ENCODE measurements around the gene REC8.

GRCh38 chr14:24197056-24197450 is 25.2 kb downstream of the REC8 start:
- no peak for TF ChIP-seq CTCF (IDR thresholded peaks at IDR 0.05)
- TF ChIP-seq POLR2A (IDR thresholded peaks at IDR 0.05) = no peak
- no peak for TF ChIP-seq POLR2AphosphoS5 (IDR thresholded peaks at IDR 0.05)

All from prostate gland (tissue), 2 donors.